ENCODE results near the gene CDH12.

GRCh38 chr5:22889720-22890119 is 36.6 kb upstream of the CDH12 start:
- TF ChIP-seq TAF1 (IDR thresholded peaks at IDR 0.05; ENCODE audit: borderline replicate concordance, insufficient read depth, low read length): no peak
- TF ChIP-seq POLR2AphosphoS5 (IDR thresholded peaks at IDR 0.05; ENCODE audit: low read depth, low read length): no peak
- TF ChIP-seq SIN3A (IDR thresholded peaks at IDR 0.05; ENCODE audit: borderline replicate concordance, insufficient read depth, low read length): no peak
- TF ChIP-seq REST (IDR thresholded peaks at IDR 0.05; ENCODE audit: insufficient read depth in 1 of 2, low read depth in 2 of 2, low read length in 2 of 2): no peak

Measured in PFSK-1 (cell line).